ENCODE data around the gene C6orf120. TPM values are rescaled to one million over a fixed set of nuclear protein-coding genes. Genes with fewer than 3 reads are reported as not detected.

Gene C6orf120
- total and polyA plus RNA-seq, 7 donors: 9.2 to 42.1 (median 18.7) TPM

DNA sequence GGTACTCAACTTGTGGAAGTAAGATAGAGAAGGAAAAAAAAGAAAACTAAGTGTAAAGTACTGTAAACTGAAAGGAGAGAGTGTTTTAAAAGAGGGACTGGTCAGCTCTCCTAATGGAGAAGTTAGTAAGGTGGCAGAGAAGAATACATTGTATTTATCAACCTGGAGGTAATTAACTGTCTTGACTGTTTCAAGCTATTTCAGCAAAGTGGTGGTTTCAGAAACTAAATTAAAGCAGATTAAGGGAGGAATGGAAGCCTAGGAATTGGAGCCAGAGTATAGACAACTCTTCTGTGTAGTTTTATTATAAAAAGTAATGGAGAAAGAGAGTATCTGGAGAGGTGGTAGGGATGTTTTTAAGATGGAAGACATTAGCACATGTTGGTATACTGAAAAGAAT lies 25.0 kb downstream of the C6orf120 start:
- Histone ChIP-seq H3K4me3 (no peak overlapping the region), H3K27me3 (ENCODE audit: insufficient read depth in 3 of 3, low read length in 2 of 3) (no peaks in the 10 kb centered on the region), H3K4me1 (peaks cover 9% of the 10 kb centered on the region), H3K27ac (no peak overlapping the region), H3K9me3 (no peaks in the 10 kb centered on the region), H3K36me3 (ENCODE audit: insufficient read depth in 1 of 2, low read depth in 1 of 2) (no peaks in the 10 kb centered on the region)
- intact Hi-C loops (cut with DNase I): loop anchor here in 1 of 2 donors (10.0 kb wide), 1 partner anchor 828 kb away; the partner anchor contains the start of genes PSMB1 and TBP
- ATAC-seq (no peak), DNase-seq (no peak)
- no peak for TF ChIP-seq CTCF (IDR thresholded peaks at IDR 0.05)

GRCh38 chr6:169729961-169730360 lies 28.0 kb downstream of the C6orf120 start:
- no peaks in the 10 kb centered on the region for H3K9me3 ChIP-seq
- no peak overlapping the region for H3K27ac ChIP-seq
- H3K4me1 ChIP-seq: no peaks in the 10 kb centered on the region
- no peak for TF ChIP-seq CTCF (IDR thresholded peaks at IDR 0.05)
- DNase-seq (no peak), ATAC-seq (no peak)
- H3K36me3 ChIP-seq (ENCODE audit: insufficient read depth in 1 of 2, low read depth in 1 of 2): no peaks in the 10 kb centered on the region
- H3K4me3 ChIP-seq: no peak overlapping the region
- intact Hi-C loops (cut with DNase I): loop anchor here in 1 of 2 donors (10.0 kb wide), 1 partner anchor 825 kb away; the partner anchor contains the start of genes PSMB1 and TBP
- no peaks in the 10 kb centered on the region for H3K27me3 ChIP-seq (ENCODE audit: insufficient read depth in 3 of 3, low read length in 2 of 3)

DNA sequence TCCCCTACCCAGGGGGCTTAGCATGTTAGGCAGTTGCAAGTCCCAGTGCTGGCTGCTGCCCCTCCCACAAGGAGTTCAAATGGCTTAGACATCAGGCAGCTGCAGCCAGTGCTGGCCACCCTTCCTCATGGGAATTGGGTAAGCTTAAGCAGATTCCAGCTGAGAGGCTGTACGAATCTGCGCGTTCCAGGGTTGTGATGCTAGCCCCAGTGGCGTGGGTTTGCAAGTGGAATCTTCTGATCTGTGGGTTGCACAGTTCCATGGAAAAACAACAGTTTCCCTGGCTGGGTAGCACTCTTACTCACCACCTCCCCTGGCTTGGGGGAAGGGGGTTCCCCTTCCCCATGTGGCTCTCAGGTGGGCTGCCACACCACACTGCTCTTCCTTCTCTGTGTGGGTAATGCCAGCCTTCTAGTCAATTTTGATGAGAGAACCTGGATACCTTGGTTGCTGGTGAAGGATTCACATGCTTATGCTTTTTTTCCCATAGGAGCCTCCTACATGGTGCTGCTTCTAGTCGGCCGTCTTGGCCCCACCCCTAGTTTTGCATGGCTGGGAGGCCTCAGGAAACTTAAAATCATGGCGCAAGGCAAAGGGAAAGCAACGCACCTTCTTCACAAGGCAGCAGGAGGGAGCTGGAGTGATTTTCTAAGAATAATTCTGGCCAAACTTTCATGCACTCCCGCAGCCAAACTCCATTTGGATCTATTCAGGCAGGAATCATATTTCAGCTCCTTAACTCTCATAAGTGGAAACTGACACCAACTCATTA lies 36.5 kb downstream of the C6orf120 start:
- Histone ChIP-seq H3K27me3 (ENCODE audit: insufficient read depth in 3 of 3, low read length in 2 of 3) (no peaks in the 10 kb centered on the region), H3K4me1 (peaks cover 18% of the 10 kb centered on the region), H3K36me3 (ENCODE audit: insufficient read depth in 1 of 2, low read depth in 1 of 2) (no peaks in the 10 kb centered on the region), H3K27ac (peak overlapping the region; percentile 68), H3K4me3 (peak overlapping the region; percentile 54), H3K9me3 (no peaks in the 10 kb centered on the region)
- peak; percentile 32 to 65 for DNase-seq
- intact Hi-C loops (cut with DNase I): no loop called here
- 18 to 33% (median 22%) methylated on average over 9 of the region's 9 CpGs for WGBS, 3 donors
- peak; percentile 65 to 88 (median 74) for ATAC-seq
- no peak for TF ChIP-seq CTCF (IDR thresholded peaks at IDR 0.05)

GRCh38 chr6:169738976-169739529 lies 37.1 kb downstream of the C6orf120 start:
- peak in 3 of 4 donors; percentile 36 to 64 (median 60) for ATAC-seq

More at GRCh38 chr6:169738976-169739529, 37.1 kb downstream of the C6orf120 start:
- peaks cover 18% of the 10 kb centered on the region for H3K4me1 ChIP-seq
- H3K36me3 ChIP-seq (ENCODE audit: insufficient read depth in 1 of 2, low read depth in 1 of 2): no peaks in the 10 kb centered on the region
- H3K27ac ChIP-seq: peak overlapping the region; percentile 68
- peak overlapping the region; percentile 54 for H3K4me3 ChIP-seq
- H3K9me3 ChIP-seq: no peaks in the 10 kb centered on the region
- TF ChIP-seq CTCF (IDR thresholded peaks at IDR 0.05): no peak
- 46 to 69% (median 50%) methylated on average over 2 of the region's 2 CpGs for WGBS, 3 donors
- intact Hi-C loops (cut with DNase I): no loop called here
- no peak for DNase-seq
- H3K27me3 ChIP-seq (ENCODE audit: insufficient read depth in 3 of 3, low read length in 2 of 3): no peaks in the 10 kb centered on the region

Data from psoas muscle (tissue), 8 donors.